Fibroblast of the conjunctiva (primary cell): ENCODE measurements around the gene JAK1.
"Not testable (repeated sequence)": the region's sequence is repeated elsewhere in the genome, so short reads cannot be mapped to it uniquely, and the experiment has no call there.

ENCODE experiments used
- DNase-seq: peaks from one replicate; pipeline ENCODE4 v3.0.0-alpha.2; 2010; ENCODE audit warnings: low read depth

The JAK1 gene

DNA sequence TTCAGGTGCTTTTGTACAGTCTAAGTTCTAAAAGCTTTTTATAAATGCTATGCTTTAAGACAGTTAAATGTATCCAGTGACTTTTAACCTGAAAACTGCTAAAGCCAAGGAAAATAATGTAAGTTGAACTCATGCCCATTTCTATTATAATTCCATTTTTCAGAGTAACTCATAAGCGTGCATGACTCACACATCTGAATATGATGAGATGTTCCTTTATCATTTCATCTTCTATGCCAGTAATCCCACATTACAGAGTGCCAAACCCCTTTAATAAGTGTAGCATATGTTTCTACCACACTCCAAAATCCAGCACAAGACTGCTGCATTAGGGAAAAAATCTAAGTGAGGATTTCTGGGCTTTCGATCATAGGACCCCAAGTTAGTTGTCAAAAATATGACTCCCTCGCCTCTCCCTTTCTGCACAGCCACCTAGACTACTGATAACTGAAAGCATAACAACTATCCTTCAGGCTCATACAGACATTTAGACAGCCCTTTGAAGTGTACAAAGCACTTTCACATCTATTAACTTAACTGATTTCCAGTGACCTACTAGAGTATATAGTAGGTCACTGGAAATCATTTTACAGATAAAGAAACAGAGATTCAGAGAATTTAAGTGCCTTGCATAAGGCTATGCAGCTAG is 45.3 kb downstream of the JAK1 start:
- peak; percentile 69 for DNase-seq

DNA sequence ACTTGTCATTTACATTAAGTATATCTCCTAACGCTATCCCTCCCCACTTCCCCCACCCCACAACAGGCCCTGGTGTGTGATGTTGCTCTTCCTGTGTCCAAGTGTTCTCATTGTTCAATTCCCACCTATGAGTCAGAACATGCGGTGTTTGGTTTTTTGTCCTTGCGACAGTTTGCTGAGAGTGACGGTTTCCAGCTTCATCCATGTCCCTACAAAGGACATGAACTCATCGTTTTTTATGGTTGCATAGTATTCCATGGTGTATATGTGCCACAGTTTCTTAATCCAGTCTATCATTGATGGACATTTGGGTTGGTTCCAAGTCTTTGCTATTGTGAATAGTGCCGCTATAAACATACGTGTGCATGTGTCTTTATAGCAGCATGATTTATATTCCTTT is 47.2 kb downstream of the JAK1 start:
- DNase-seq, result not testable (repeated sequence)

GRCh38 chr1:64917907-64918306 is 48.4 kb downstream of the JAK1 start:
- DNase-seq, result no peak

DNA sequence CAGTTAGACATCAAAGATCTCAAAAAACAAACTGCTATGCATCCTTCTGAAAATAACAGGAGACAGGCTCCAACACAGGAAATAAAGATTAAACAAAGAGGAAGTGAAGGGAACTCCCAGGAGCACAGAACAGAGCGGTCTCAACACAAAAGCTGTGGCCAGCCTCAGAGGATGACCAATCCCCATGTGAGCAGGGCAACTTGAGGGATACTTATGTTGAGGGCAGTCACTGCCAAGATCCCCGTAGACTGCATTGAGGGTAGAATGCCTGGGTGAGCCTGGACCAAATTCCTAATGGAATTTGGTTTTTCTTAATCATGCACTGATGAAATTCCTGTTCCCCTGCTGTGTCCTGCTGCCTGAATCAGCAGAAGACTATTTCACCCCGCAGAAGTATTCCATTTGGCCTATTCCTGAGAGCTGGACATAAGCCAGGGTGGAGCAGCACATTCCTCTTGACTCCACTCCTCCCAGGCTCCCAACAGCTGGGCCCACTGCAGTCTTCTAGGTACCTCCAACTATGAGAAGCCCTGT is 49.0 kb downstream of the JAK1 start:
- peak; percentile 86 for DNase-seq

DNA sequence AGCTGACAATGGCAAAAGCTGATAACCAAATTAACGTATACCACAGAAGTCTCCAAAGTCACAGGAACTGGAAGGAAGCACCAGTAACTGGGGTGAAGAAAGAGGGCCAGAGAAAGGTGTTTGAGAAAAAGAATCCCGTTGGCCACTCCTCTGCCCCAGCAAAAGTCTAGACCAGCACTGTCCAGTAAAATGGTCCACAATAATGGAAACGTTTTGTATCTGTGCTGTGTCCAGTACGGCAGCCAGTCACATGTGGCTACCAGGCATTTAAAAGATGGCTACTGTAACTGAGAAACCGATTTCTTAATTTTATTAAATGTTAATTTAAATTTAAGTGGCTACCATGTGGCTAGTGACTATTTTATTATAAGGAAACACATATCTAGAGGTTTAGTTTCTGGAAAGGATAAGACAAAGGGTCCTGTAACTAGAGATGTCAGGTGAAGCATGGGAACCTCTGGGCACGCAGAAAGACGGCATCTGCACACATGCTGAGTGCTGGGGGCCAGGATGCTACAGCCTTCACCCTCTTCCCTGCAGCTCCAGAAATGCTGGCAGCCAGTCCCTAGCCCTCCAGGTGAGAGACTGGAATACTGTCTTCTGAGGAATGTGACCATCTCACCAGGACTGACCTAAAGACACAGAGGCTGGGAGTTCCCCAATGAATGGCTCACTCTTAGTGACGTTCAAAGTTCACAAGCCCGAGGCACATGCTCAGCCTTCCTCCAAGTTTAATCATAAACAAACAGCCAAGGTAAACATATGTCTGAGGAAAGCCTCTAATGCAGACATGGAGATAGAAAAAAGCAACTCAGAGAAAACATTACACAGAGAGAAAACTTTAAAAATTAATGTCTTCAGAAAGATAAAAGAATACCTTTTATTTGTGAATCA is 50.7 kb downstream of the JAK1 start:
- peak; percentile 38 for DNase-seq

DNA sequence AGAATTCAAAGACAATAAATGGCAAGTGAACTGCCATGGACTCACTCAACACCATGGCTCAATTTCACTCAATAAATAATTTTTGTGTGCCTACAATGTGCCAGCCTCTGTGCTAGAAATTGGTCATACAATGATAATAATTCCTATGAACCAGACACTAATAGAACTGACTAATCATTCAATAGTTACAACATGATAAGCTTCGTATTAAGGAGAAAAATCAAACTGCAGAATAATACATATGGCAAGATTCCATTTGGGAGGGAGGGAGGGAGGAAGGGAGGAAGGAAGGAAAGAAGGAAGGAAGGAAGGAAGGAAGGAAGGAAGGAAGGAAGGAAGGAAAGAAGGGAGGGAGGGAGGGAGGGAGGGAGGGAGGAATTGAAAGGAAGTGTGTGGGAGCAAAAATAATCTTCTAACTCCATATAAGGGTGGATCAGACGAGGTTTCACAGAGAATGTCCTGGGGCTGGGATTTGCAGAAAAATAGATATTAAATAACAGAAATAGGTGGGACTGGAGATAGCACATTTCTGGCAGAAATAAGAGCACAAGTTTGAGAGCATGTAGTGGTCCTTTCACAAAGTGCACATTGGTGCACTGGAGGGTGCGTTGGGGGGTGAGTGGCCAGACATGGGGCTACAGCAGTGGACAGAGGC is 52.9 kb downstream of the JAK1 start:
- DNase-seq, result no peak

GRCh38 chr1:64912191-64912590 is 54.2 kb downstream of the JAK1 start:
- no peak for DNase-seq

DNA sequence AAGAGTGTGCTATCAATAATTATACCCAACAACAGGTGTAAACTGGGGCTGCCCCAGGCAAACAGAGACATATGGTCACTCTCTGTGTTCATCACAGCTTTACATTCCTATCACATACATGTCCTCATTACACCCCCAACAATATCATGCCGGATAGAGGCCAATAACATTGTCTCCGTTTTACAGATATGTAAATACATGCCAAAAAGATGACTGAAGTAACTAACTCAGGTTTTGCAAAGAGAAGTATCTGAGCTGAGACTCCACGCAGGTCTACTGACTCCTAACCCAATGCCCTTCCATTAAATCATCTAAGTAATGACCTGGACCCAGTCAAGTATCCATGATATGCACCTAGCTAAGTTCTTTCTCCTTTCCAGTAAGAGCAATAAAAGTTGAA is 55.0 kb downstream of the JAK1 start:
- no peak for DNase-seq

- no peak for DNase-seq
Measured at GRCh38 chr1:64909031-64909430, 57.3 kb downstream of the JAK1 start.

DNA sequence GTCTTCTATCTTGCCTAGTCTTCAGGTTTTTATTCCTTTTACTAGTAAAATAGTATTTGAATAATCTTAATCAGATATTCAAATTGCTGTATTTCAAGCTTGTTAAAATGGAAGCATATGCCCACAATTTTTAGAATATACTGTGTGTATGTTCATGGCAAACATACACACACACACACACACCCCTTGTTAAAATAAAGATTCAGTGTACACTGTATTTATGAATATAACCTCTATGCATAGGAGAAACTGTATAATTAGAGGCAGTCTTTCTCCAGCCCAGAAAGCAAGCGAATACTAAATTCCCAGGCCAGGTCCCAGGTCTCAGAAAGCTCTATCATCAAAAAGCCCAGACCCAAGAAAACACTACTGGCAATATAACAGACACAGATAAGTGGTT is 57.8 kb downstream of the JAK1 start:
- DNase-seq, result no peak

GRCh38 chr1:64906447-64906846 is 59.9 kb downstream of the JAK1 start:
- no peak for DNase-seq

GRCh38 chr1:64903593-64903992 is 62.8 kb downstream of the JAK1 start:
- DNase-seq, result no peak

DNA sequence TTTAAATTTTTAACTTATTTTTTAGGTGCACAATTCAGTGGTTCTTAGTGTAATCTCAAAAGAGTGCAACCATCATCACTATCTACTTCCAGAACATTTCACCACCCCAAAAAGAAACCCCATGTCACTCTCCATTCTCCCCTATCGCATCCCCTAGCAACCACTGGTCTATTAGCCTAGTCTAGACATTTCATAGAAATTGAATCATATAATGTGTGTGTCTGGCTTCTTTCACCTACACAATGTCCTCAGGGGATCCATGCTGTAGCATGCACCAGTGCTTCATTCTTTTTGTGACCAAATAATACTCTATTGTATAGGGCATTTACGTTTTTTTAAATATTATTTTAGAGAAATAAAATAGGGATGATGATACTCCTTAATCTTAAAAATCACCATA is 64.7 kb downstream of the JAK1 start:
- DNase-seq, result no peak

DNA sequence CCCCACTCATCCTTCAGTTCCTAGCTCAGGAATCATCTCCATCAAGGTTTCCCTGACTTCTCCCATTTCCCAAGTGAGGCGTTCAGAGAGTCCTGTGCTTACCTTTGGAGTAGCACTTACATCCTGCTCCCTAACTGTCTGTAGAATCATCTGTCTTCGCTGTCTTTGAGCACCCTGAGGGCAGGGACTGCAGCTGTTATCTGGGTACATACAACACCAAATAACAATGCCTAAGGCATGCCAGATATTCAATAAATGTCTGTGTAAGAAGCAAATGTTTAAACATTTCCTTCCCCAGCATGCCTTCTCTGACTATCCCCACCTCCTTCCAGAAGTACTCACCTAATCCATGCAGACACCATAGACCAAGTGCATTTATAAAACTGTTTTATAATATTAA is 65.4 kb downstream of the JAK1 start:
- no peak for DNase-seq

DNA sequence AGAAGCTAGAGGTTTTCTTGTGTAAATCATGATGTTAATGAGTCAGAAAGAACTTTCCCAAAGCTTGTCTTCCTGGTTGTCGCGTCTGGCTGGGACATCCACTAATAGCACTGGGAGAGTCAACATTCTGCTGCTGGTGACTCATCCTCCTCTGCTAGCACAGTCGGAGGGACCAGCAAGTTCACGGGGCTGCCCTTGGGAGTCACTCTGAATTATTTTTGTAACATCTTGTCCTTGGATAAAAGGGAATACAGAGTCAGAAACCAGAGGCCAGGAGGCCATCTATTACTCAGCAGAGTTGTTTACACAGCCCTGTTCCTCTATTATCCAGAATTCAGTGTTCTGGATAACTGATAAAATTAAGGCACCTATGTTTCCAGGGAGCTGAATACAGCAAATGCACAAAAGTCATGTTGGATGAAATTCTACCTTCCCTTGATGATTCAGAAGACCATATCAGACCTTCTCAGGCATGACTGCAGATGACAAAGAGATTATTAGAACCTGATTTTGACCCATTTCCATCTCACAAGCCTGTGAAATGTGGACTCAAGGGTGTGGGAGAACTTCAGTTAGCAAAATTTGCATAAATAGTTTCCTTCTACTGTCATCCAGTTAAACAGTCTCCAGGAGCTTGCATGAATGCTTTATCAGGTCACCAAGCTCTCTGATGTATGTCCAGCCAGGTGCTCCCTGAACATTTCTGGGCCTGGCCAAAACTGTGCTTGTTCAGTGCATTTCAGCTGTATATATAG is 68.1 kb downstream of the JAK1 start:
- DNase-seq, result peak; percentile 62

- DNase-seq, result no peak
Measured at GRCh38 chr1:64896551-64896950, 69.8 kb downstream of the JAK1 start.

GRCh38 chr1:64895500-64895899 is 70.8 kb downstream of the JAK1 start:
- no peak for DNase-seq

DNA sequence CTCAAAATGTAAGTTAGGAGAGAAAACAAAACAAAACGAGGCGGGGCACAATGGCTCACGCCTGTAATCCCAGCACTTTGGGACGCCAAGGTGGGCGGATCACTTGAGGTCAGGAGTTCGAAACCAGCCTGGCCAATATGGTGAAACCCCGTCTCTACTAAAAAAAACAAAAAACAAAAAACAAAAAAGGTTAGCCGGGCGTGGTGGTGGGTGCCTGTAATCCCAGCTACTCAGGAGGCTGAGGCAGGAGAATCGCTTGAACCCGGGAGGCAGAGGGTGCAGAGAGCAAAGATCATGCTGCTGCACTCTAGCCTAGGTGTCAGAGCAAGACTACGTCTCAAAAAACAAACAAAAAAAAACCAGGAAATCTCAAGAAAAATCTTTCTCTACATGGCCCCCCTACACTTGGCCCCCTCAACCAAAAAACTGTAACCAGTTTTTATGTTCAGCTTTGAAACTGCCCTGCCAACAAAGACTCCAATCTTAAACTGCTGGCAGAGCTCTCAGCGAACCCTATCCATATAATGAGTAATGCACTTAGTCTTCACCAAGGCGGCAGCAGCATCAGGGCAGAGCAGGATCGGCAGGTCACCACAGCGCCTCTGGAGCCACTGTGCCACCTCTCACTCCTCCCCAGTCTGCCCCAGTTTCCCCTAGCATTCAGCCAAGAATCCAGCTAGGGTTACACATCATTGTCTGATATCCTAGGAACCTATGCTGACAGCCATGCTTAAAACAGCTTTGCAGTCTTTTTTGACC is 71.7 kb downstream of the JAK1 start:
- no peak for DNase-seq

GRCh38 chr1:64893921-64894320 is 72.4 kb downstream of the JAK1 start:
- DNase-seq, result no peak

DNA sequence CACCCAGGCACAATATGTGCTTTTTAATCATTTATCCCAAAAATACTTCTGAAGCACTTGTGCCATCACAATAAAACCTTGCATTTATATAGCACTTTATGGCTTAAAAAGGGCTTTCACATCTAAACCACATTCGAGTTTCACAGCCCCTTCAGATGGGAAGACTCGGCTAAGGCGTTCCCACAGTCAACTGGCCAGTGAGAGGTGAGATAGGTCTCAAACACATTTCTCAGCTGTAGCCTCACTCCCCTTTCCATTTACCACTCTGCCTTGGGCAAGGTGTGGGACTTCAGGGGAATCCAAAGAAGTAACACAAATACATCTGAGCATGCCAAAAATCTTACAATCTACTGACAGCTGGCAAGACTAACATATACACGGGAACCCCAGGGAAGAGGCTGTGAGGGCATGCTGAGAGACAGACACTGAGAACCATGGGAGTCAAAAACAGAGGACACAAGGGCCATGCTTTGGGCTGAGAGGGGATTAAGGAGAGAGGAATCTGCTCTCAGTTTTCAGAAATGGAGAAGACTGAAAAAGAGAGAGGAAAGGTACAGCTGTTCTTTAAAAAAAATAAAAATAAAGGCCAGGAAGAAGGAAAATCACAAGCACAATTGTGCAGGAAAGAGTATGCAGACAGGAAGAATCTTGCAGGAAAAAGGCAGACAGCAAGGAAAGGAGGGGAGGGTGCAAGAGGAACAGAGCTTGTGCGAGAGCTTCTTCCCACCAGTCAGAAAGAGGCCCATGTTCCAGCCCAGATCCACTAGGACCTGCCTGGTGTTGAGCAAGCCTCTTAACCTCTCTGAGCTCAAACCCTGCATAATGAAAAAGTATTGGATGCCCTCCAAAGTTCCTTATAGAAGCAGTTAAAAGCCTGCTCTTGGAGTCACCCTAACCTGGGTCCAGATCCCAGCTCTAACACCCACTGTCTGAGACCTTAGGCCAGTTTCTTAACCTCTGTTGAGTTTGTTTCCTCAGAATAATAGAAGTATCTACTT is 73.5 kb downstream of the JAK1 start:
- DNase-seq, result no peak
